ENCODE measurements around the gene NCOA7.

DNA sequence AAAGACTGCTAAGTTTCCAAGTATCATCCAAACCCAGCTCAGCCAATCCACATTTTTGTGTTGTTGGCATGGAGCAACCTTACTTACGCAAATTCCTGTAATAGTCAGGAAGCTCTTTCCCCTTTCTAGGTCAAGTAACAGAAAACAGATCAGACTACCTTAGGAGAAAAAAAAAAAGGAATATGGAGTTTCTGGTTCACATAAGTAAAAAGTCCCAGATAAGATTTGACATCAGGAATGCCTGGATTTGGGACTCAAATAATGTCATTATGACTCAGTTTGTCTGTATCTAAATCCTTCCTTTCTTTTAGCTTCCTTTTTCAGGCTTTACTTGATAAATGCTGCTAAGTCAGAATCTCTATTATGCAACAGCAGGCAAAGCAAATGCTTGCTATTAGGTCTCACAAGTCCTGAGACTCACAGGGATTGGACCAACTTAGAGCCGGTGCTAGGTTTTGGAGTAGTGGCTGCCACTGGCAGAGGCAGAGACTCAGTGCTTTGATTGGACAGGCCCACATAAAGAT lies 44.5 kb downstream of the NCOA7 start:
- TF ChIP-seq MEF2A (IDR thresholded peaks at IDR 0.05; ENCODE audit: insufficient read depth, low read depth, low read length) (no peak), PAX5 (IDR thresholded peaks at IDR 0.05; ENCODE audit: borderline replicate concordance, low read depth, low read length) (no peak), SRF (IDR thresholded peaks at IDR 0.05; ENCODE audit: low read depth in 2 of 2, low read length in 2 of 2) (no peak), GABPA (IDR thresholded peaks at IDR 0.05; ENCODE audit: low read depth) (no peak)
- TF ChIP-seq, protein P1, sequence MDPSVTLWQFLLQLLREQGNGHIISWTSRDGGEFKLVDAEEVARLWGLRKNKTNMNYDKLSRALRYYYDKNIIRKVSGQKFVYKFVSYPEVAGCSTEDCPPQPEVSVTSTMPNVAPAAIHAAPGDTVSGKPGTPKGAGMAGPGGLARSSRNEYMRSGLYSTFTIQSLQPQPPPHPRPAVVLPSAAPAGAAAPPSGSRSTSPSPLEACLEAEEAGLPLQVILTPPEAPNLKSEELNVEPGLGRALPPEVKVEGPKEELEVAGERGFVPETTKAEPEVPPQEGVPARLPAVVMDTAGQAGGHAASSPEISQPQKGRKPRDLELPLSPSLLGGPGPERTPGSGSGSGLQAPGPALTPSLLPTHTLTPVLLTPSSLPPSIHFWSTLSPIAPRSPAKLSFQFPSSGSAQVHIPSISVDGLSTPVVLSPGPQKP (IDR thresholded peaks at IDR 0.05; ENCODE audit: low read depth, low read length): no peak
- TF ChIP-seq, protein P2, sequence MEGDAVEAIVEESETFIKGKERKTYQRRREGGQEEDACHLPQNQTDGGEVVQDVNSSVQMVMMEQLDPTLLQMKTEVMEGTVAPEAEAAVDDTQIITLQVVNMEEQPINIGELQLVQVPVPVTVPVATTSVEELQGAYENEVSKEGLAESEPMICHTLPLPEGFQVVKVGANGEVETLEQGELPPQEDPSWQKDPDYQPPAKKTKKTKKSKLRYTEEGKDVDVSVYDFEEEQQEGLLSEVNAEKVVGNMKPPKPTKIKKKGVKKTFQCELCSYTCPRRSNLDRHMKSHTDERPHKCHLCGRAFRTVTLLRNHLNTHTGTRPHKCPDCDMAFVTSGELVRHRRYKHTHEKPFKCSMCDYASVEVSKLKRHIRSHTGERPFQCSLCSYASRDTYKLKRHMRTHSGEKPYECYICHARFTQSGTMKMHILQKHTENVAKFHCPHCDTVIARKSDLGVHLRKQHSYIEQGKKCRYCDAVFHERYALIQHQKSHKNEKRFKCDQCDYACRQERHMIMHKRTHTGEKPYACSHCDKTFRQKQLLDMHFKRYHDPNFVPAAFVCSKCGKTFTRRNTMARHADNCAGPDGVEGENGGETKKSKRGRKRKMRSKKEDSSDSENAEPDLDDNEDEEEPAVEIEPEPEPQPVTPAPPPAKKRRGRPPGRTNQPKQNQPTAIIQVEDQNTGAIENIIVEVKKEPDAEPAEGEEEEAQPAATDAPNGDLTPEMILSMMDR (IDR thresholded peaks at IDR 0.05 in 2 of 3, conservative IDR thresholded peaks at IDR 0.05 in 1 of 3; ENCODE audit: control insufficient read depth in 2 of 3, extremely low read depth in 1 of 3, insufficient read depth in 1 of 3, low read depth in 3 of 3, low read length in 3 of 3): no peak
- TF ChIP-seq, protein P3, sequence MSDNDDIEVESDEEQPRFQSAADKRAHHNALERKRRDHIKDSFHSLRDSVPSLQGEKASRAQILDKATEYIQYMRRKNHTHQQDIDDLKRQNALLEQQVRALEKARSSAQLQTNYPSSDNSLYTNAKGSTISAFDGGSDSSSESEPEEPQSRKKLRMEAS (IDR thresholded peaks at IDR 0.05; ENCODE audit: low read depth, low read length): no peak

All from GM12878 (cell line).